IPS-15b (cell line): Measurements from ENCODE around the gene GTSE1.

Experiments
- H3K27me3 ChIP-seq: one replicate; pipeline ENCODE4 v1.6.1; 2013; ENCODE audit warnings: low read length; ENCODE audit not compliant: control insufficient read depth, insufficient read depth
- H3K36me3 ChIP-seq: one replicate; pipeline ENCODE4 v1.6.1; 2013; ENCODE audit warnings: low read length; ENCODE audit not compliant: control insufficient read depth, insufficient read depth
- H3K4me1 ChIP-seq: one replicate; pipeline ENCODE4 v1.6.1; 2013; ENCODE audit warnings: mild to moderate bottlenecking, low read length; ENCODE audit not compliant: control insufficient read depth, insufficient read depth
- H3K4me3 ChIP-seq: one replicate; pipeline ENCODE4 v1.5.1; 2013; ENCODE audit warnings: low read depth, low read length
- H3K9ac ChIP-seq: one replicate; pipeline ENCODE4 v1.6.1; 2013; ENCODE audit warnings: low read depth, mild to moderate bottlenecking, low read length
- H3K9me3 ChIP-seq: one replicate; pipeline ENCODE4 v1.6.1; 2013; ENCODE audit warnings: mild to moderate bottlenecking, low read length; ENCODE audit not compliant: control insufficient read depth, insufficient read depth

Gene GTSE1

DNA sequence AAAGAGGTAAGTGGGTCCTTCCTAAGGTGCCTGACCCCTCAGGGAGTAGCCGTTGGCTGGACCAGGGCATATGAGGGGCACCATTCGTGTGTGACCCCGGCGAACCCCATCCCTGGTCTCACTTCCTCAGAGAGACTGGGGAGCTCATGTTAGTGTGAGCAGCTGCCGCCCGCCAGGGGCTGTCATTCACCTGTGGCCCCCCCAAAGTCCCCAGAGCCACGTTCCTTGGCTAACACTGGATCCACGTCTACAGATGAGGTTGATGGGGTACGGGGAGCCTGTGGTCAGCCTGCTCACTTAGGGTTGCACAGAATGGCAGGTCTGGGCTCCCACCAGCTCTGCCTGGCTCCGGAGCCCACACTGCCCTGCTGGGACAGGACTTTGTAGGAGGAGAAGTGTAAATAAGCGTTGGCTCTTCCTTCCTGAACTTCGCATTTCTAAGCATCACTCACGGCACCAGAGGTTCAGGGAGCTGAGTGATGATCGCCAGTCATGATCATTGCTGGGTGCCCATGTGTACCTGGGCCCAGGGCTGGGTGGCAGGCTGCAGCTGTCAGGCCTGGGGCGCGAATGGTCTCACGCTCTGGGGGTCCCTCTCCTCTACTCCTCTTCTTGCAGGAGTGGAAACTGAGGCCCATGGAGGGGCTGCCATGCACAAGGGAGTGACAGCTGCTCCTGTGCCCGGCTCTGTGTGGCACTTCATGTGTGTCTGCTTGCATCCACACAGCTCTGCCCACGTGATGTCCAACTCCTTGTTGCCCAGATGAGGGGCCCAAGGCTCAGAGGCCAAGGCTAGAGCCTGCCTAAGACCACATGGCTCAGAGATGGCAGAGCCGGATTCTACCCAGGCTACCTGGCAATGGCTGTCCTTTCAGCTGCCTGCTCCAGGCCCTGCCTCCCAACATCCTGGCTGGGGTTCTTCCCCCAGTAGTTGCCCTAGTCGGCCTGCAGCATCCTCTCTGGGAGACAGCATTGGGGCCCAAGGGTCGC, 17.7 kb upstream of the GTSE1 start:
- Histone ChIP-seq H3K27me3 (no peaks in the 10 kb centered on the region), H3K4me3 (no peak overlapping the region), H3K36me3 (peaks cover 10% of the 10 kb centered on the region)

DNA sequence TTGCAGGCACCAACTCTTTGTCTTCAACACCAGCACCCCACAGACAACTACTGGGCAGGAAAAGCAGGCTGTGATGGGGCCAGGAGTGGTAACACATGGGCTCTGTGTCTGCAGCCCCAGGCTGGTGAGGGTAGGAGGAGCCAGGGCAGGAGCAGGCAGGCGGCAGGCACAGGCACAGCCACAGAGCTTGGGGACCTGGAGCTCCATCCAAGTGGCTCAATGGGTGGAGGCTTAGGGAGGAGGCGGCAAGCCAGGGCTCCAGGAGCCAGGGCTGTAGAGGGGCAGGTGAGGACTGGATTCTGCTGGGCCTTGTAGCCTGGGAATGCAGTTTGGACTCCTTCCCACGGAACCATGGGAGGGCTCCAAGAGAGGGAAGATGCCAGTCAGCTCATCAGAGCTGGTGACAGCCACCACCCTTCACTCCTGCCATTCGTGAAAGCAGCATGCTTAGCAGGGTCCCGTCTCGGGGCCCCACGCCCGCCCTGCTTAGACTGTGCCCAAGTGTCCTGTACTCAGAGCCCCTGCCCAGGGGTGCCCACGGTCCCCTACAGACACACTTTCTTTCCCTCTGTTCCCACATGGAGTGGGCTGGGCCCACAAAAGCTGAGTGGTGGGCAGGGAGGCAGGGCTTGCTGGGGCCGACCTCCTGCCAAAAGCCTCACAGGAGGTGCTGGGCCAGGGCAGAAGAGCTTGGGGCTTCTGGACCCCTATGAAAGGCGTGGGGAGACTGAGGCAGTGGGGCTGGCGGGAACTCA, 16.4 kb upstream of the GTSE1 start:
- Histone ChIP-seq H3K27me3 (no peaks in the 10 kb centered on the region), H3K36me3 (peaks cover 18% of the 10 kb centered on the region), H3K4me1 (no peaks in the 10 kb centered on the region), H3K9ac (no peak overlapping the region), H3K4me3 (no peak overlapping the region), H3K9me3 (no peaks in the 10 kb centered on the region)

More for the DNA sequence above, 17.7 kb upstream of the GTSE1 start:
- H3K9me3 ChIP-seq, result no peaks in the 10 kb centered on the region
- no peak overlapping the region for H3K9ac ChIP-seq
- no peaks in the 10 kb centered on the region for H3K4me1 ChIP-seq

- Histone ChIP-seq H3K36me3 (peaks cover 19% of the 10 kb centered on the region), H3K9ac (no peak overlapping the region), H3K27me3 (no peaks in the 10 kb centered on the region), H3K9me3 (no peaks in the 10 kb centered on the region), H3K4me1 (no peaks in the 10 kb centered on the region), H3K4me3 (no peak overlapping the region)
Observed at GRCh38 chr22:46280999-46281623, 15.6 kb upstream of the GTSE1 start.

- Histone ChIP-seq H3K36me3 (peaks cover 24% of the 10 kb centered on the region), H3K4me1 (no peaks in the 10 kb centered on the region), H3K9me3 (no peaks in the 10 kb centered on the region), H3K4me3 (no peak overlapping the region), H3K27me3 (no peaks in the 10 kb centered on the region), H3K9ac (no peak overlapping the region)
Observed at GRCh38 chr22:46281866-46282678, 14.6 kb upstream of the GTSE1 start.

- peaks cover 25% of the 10 kb centered on the region for H3K36me3 ChIP-seq
- H3K9me3 ChIP-seq, result no peaks in the 10 kb centered on the region
- no peaks in the 10 kb centered on the region for H3K4me1 ChIP-seq
- H3K27me3 ChIP-seq, result no peaks in the 10 kb centered on the region
- H3K9ac ChIP-seq, result no peak overlapping the region
- H3K4me3 ChIP-seq, result no peak overlapping the region
Observed at GRCh38 chr22:46286006-46286405, 10.7 kb upstream of the GTSE1 start.

DNA sequence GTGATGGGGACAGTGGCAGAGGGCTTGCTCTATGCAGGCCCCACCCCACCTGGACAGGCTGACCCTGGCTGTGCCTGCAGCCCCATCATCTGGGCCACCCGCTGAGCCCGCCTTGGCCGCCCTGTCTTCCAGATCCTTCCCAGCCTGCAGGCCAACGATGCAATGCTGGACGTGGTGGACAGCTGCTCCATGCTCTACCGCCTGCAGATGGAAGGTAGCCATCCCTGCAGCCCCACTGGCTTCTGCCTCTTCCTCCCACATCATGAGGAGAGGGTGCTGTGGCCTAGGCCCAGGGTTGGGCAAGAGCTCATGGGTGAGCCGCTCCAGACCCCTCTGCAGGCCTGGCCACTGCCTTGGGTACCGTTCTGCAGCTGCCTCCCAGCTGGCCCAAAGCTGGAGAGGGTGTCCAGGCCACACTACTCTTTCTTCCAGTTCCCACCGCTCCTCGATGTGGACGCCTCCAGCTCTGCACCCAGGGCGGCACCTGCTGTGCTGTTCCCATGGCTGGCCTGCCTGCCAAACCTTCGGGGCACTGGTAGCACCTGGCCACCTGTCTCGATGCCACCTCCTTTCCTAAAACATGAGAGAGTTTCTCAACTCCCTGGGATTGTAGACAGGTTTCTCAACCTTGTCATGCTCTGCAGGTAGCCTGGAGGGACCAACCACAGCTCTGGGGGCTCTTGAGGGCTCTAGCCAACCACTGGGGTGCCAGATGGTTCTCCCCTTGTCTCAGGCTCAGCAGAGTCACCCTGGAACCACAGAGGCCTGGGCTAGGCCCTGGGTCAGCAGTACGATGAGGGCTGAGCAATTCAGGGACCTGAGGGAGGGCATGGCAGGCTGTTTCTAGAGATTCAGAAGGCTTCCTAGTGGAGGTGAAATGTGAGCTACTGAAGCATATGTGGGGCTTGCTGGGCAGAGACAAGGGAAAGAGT, 9.5 kb upstream of the GTSE1 start:
- Histone ChIP-seq H3K9me3 (no peaks in the 10 kb centered on the region), H3K9ac (no peak overlapping the region), H3K4me1 (no peaks in the 10 kb centered on the region), H3K4me3 (no peak overlapping the region), H3K36me3 (peaks cover 26% of the 10 kb centered on the region), H3K27me3 (no peaks in the 10 kb centered on the region)

GRCh38 chr22:46287873-46288751, 8.6 kb upstream of the GTSE1 start:
- H3K36me3 ChIP-seq, result peaks cover 29% of the 10 kb centered on the region
- no peak overlapping the region for H3K4me3 ChIP-seq
- H3K9me3 ChIP-seq, result no peaks in the 10 kb centered on the region
- H3K4me1 ChIP-seq, result no peaks in the 10 kb centered on the region
- H3K27me3 ChIP-seq, result no peaks in the 10 kb centered on the region
- no peak overlapping the region for H3K9ac ChIP-seq

GRCh38 chr22:46288846-46289243, 7.8 kb upstream of the GTSE1 start:
- H3K4me1 ChIP-seq, result no peaks in the 10 kb centered on the region
- no peak overlapping the region for H3K4me3 ChIP-seq
- no peak overlapping the region for H3K9ac ChIP-seq
- H3K9me3 ChIP-seq, result no peaks in the 10 kb centered on the region
- H3K27me3 ChIP-seq, result no peaks in the 10 kb centered on the region
- H3K36me3 ChIP-seq, result peaks cover 29% of the 10 kb centered on the region

GRCh38 chr22:46289244-46289891, 7.3 kb upstream of the GTSE1 start:
- Histone ChIP-seq H3K9me3 (no peaks in the 10 kb centered on the region), H3K4me3 (no peak overlapping the region), H3K9ac (no peak overlapping the region), H3K36me3 (peaks cover 24% of the 10 kb centered on the region), H3K4me1 (no peaks in the 10 kb centered on the region), H3K27me3 (no peaks in the 10 kb centered on the region)
